Ectodermal cell (in vitro differentiated cells): Measurements from ENCODE around the gene CAND2.
"Not testable (repeated sequence)": the region's sequence is repeated elsewhere in the genome, so short reads cannot be mapped to it uniquely, and the experiment has no call there.

Source experiments
- H3K27ac ChIP-seq: 2 replicates; pipeline ENCODE4 v1.7.0; 2013; ENCODE audit warnings: mild to moderate bottlenecking, low read depth, low read length; ENCODE audit not compliant: insufficient read depth, poor library complexity, severe bottlenecking
- H3K27me3 ChIP-seq: 2 replicates; pipeline ENCODE4 v1.7.0; 2013; ENCODE audit warnings: mild to moderate bottlenecking, low read length; ENCODE audit not compliant: insufficient read depth, control insufficient read depth, poor library complexity, severe bottlenecking
- H3K36me3 ChIP-seq: one replicate; pipeline ENCODE4 v1.7.0; 2013; ENCODE audit warnings: low read length; ENCODE audit not compliant: control insufficient read depth, insufficient read depth
- H3K4me1 ChIP-seq: one replicate; pipeline ENCODE4 v1.7.0; 2013; ENCODE audit warnings: low read length; ENCODE audit not compliant: control insufficient read depth, insufficient read depth
- H3K4me3 ChIP-seq: 2 replicates; pipeline ENCODE4 v1.7.0; 2013; ENCODE audit warnings: low read depth, low read length, control low read depth; ENCODE audit not compliant: insufficient read depth
- H3K9me3 ChIP-seq: 2 replicates; pipeline ENCODE4 v1.7.0; 2013; ENCODE audit warnings: mild to moderate bottlenecking, low read length, moderate library complexity; ENCODE audit not compliant: control insufficient read depth
- WGBS, 2 experiments: methylation state at CpG; one replicate each; pipeline ENCODE4 v1.1.7; 2013; ENCODE audit warnings: missing lambda C conversion rate in 2 of 2; 5-methylcytosine and 5-hydroxymethylcytosine counted together

CAND2 gene

GRCh38 chr3:12838179-12838965 lies 41.9 kb downstream of the CAND2 start:
- Histone ChIP-seq H3K4me3 (no peak overlapping the region), H3K27me3 (no peaks in the 10 kb centered on the region), H3K4me1 (peaks cover 17% of the 10 kb centered on the region), H3K27ac (no peak overlapping the region), H3K36me3 (peaks cover 49% of the 10 kb centered on the region), H3K9me3 (no peaks in the 10 kb centered on the region)
- WGBS, 2 experiments, result 89% methylated on average over 13 of the region's 13 CpGs

DNA sequence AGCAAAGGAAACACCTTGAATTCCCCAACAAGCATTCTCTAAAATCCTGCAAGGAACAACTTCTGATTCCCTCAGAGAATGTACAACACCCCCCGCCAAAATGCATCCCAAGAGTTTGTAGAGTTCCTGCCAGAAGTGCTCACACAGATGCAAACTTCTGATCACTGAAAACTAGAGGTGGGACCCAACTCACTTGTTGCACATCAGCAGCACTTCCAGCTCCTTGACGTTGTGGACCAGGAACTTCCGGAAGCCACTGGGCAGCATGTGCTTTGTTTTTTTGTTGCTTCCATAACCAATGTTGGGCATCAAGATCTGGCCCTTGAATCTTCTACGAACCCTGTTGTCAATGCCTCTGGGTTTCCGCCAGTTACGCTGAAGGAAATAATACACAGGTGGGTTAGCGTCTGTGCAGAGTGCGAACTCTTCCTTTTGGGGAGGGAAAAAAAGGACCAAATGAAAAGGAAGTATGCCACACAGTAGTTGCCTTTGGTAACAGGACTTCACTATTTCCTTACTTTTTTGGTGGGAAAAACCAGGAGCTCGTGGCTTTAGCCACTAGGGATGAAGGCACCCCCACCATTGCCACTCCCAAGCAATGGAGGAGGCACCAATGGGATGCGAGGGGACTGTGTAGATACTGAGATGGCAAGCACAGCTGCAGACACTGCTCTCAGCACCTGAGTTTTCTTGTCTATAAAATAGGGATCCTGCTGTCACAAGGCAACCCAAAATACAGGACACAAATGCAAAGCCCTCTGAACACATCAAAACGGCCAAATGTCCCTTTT lies 42.9 kb downstream of the CAND2 start:
- H3K4me1 ChIP-seq, result peaks cover 17% of the 10 kb centered on the region
- no peaks in the 10 kb centered on the region for H3K27me3 ChIP-seq
- WGBS, 2 experiments, result 92% methylated on average over 11 of the region's 11 CpGs
- H3K4me3 ChIP-seq, result peak overlapping the region; percentile 98
- no peaks in the 10 kb centered on the region for H3K9me3 ChIP-seq
- H3K27ac ChIP-seq, result no peak overlapping the region
- peaks cover 42% of the 10 kb centered on the region for H3K36me3 ChIP-seq

GRCh38 chr3:12840148-12840547 lies 43.7 kb downstream of the CAND2 start:
- not testable (repeated sequence) for H3K27ac ChIP-seq, H3K27me3 ChIP-seq, H3K9me3 ChIP-seq
- WGBS, 2 experiments, result 60 to 62% methylated on average over 10 of the region's 10 CpGs
- peaks cover 41% of the 10 kb centered on the region for H3K36me3 ChIP-seq
- peak overlapping the region; percentile 98 for H3K4me3 ChIP-seq
- H3K4me1 ChIP-seq, result peaks cover 17% of the 10 kb centered on the region

GRCh38 chr3:12840591-12841148 lies 44.2 kb downstream of the CAND2 start:
- no peaks in the 10 kb centered on the region for H3K9me3 ChIP-seq

GRCh38 chr3:12841149-12841969 lies 44.9 kb downstream of the CAND2 start, which contains the start of gene RPL32:
TSS of gene RPL32 (minus strand) at chr3:12841565. CDS start at chr3:12840237, 1,328 bp downstream.
- Histone ChIP-seq H3K27ac (peak within 1 kb of the TSS; percentile 98), H3K27me3 (no peaks in the 10 kb centered on the region), H3K36me3 (peaks cover 33% of the 10 kb centered on the region), H3K9me3 (no peaks in the 10 kb centered on the region), H3K4me1 (peaks cover 17% of the 10 kb centered on the region), H3K4me3 (peak within 1 kb of the TSS; percentile 98)
- 1% methylated on average over 39 to 43 of the region's 43 CpGs for WGBS, 2 experiments

More at GRCh38 chr3:12840591-12841148, 44.2 kb downstream of the CAND2 start:
- 8% methylated on average over 18 of the region's 18 CpGs for WGBS, 2 experiments
- H3K4me3 ChIP-seq, result peak overlapping the region; percentile 98
- peak overlapping the region; percentile 98 for H3K27ac ChIP-seq
- H3K4me1 ChIP-seq, result peaks cover 17% of the 10 kb centered on the region
- peaks cover 40% of the 10 kb centered on the region for H3K36me3 ChIP-seq
- H3K27me3 ChIP-seq, result no peaks in the 10 kb centered on the region

- H3K4me3 ChIP-seq, result no peak overlapping the region
These were observed 45.5 kb downstream of the CAND2 start for GRCh38 chr3:12841970-12842328.

DNA sequence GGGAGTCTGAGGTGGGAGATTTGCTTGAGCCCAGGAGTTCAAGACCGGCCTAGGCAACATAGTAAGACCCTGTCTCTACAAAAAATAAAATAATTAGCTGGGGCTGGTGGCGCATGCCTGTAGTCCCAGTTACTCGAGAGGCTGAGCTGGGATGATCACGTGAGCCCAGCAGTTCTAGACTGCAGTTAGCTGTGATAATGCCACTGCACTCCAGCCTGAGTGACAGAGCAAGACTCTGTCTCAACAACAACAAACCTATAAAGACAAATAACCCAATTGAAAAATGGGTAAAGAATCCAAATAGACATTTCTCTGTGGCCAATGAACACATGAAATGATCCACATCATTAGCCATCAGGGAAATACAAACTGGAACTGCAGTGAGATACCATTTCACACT lies 46.0 kb downstream of the CAND2 start:
- Histone ChIP-seq H3K36me3 (peaks cover 23% of the 10 kb centered on the region), H3K27me3 (no peaks in the 10 kb centered on the region), H3K4me1 (peaks cover 17% of the 10 kb centered on the region), H3K27ac (no peak overlapping the region), H3K9me3 (no peaks in the 10 kb centered on the region), H3K4me3 (no peak overlapping the region)
- WGBS, 2 experiments, result 94 to 95% methylated on average over 4 of the region's 4 CpGs

More at GRCh38 chr3:12841970-12842328, 45.5 kb downstream of the CAND2 start:
- Histone ChIP-seq H3K4me1 (peaks cover 17% of the 10 kb centered on the region), H3K9me3 (no peaks in the 10 kb centered on the region), H3K27ac (no peak overlapping the region), H3K36me3 (peaks cover 27% of the 10 kb centered on the region), H3K27me3 (no peaks in the 10 kb centered on the region)
- WGBS, 2 experiments, result 59 to 62% methylated on average over 7 of the region's 7 CpGs

DNA sequence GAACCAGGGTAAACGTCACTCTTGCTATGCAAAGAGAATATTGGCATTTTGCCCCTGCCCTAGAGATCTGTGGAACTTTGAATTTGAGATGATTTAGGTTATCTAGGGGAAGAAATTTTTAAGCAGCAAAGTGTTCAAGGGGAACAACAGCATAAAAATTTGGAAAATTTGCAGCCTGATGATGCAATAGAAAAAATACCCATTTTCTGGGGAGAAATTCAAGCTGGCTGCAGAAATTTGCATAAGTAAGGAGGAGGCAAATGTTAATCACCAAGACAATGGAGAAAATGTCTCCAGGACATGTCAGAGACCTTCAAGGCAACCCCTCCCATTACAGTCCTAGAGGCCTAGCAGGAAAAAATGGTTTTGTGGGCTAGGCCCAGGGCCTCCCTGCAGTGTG lies 49.3 kb downstream of the CAND2 start:
- H3K36me3 ChIP-seq, result no peaks in the 10 kb centered on the region
- H3K9me3 ChIP-seq, result no peaks in the 10 kb centered on the region
- no peaks in the 10 kb centered on the region for H3K27me3 ChIP-seq
- H3K27ac ChIP-seq, result no peak overlapping the region
- no peak overlapping the region for H3K4me3 ChIP-seq
- 84% methylated on average over 1 of the region's 1 CpG for WGBS, 2 experiments
- no peaks in the 10 kb centered on the region for H3K4me1 ChIP-seq

DNA sequence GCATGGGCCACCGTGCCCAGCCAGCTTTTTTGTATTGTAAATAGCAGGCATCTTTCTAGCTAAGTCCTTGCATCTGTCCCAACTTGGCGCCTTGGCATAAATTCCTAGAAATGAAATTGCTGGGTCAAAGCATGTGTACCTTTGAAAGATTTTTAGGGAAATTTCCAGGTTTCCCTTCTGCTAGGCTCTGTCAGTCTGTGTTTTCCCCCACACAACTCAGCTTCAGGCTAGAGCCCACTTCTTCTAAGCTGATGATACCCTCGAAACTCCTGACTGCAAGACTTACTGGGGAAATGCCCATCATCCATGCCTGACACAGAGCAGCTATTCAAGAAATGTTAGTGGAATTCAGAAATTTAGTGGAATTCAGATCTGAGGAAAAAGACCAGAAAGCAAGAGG lies 55.7 kb downstream of the CAND2 start:
- no peaks in the 10 kb centered on the region for H3K27me3 ChIP-seq
- whole genome bisulfite sequencing, 2 experiments, result 87 to 89% methylated on average over 3 of the region's 3 CpGs

More for the DNA sequence above, 55.7 kb downstream of the CAND2 start:
- no peak overlapping the region for H3K27ac ChIP-seq
- no peaks in the 10 kb centered on the region for H3K4me1 ChIP-seq
- H3K4me3 ChIP-seq, result no peak overlapping the region
- no peaks in the 10 kb centered on the region for H3K9me3 ChIP-seq
- no peaks in the 10 kb centered on the region for H3K36me3 ChIP-seq
